HepG2 (cell line): ENCODE measurements around the gene COL26A1. TPM values are rescaled to one million over a fixed set of nuclear protein-coding genes. Genes with fewer than 3 reads are reported as not detected.

Experiments
- ATAC-seq: fragments of 200-7000 bp; cut with Tn5 transposase; 3 replicates; pipeline ENCODE4 v1.9.1; 2020; ENCODE audit warnings: mild to moderate bottlenecking, moderate library complexity
- BruUV-seq: library from RNA; stranded (reverse); fragments of 400-500 nt; replicated peaks from 2 replicates; lab custom pipeline; 2021; lab: Mats Ljungman, UMichigan
- CTCF ChIA-PET: fragments of 300-600 bp; formaldehyde crosslinking; extraction: SDS; loops from one replicate; lab custom pipeline; 2021; ENCODE audit warnings: low total read pairs, inconsistent platforms, low intra/inter-chr PET ratio; lab: Yijun Ruan, JAX
- POLR2A ChIA-PET: fragments of 350-600 bp; sonication (Branson Sonifier 250); formaldehyde crosslinking; loops from one replicate; lab custom pipeline; 2020; ENCODE audit warnings: antibody characterized with exemption, inconsistent platforms; lab: Yijun Ruan, JAX
- DNase-seq: peaks from one replicate; pipeline ENCODE4 v3.0.0-alpha.2; 2015; ENCODE audit warnings: low spot score
- FAIRE-seq: peaks from 3 replicates; lab custom pipeline; 2011; peaks lifted over from hg19 to GRCh38; lab: Jason Lieb, UNC
- H2AFZ ChIP-seq: one replicate; pipeline ENCODE4 v1.6.1; 2011; ENCODE audit warnings: low read length, inconsistent platforms
- H3K27ac ChIP-seq: fragments of 300-600 bp; 3 replicates; pipeline ENCODE4 v1.8.0; 2011; ENCODE audit warnings: mixed run types, mild to moderate bottlenecking, mixed read lengths, low read length, inconsistent platforms; ENCODE audit not compliant: insufficient read depth; ENCODE audit errors: extremely low read length
- H3K27me3 ChIP-seq, 2 experiments: fragments of 200-600 bp in 1 of 2; 2 replicates in 1 of 2; 3 replicates in 1 of 2; pipeline versions ENCODE4 v1.6.0 to v1.8.0; 2011; ENCODE audit warnings: low read length in 2 of 2, mild to moderate bottlenecking in 2 of 2, moderate library complexity in 2 of 2, inconsistent platforms in 1 of 2; ENCODE audit not compliant: insufficient read depth in 2 of 2, control insufficient read depth in 1 of 2
- H3K36me3 ChIP-seq, 2 experiments: fragments of 200-600 bp in 1 of 2; replicated peaks in 1 of 2; 2 replicates in 1 of 2; 3 replicates in 1 of 2; pipeline versions ENCODE4 v1.5.1 to v1.8.0; 2011; ENCODE audit warnings: low read length in 2 of 2, inconsistent platforms in 1 of 2; ENCODE audit not compliant: insufficient read depth in 2 of 2, control insufficient read depth in 1 of 2
- H3K4me1 ChIP-seq: 2 replicates; pipeline ENCODE4 v1.5.1; 2012; ENCODE audit warnings: low read length, inconsistent platforms; ENCODE audit not compliant: insufficient read depth
- H3K4me2 ChIP-seq: 2 replicates; pipeline ENCODE4 v1.6.0; 2011; ENCODE audit warnings: low read depth, low read length, inconsistent platforms
- H3K4me3 ChIP-seq, 3 experiments: fragments of 200-600 bp in 1 of 3; sonication (generic), shearing (Covaris generic) in 1 of 3; replicated peaks in 1 of 3; 2 replicates each; pipeline ENCODE4 v1.5.1; 2011 to 2016; ENCODE audit warnings: low read length in 3 of 3, inconsistent platforms in 2 of 3, low read depth in 2 of 3, mild to moderate bottlenecking in 2 of 3, control low read depth in 1 of 3, mixed read lengths in 1 of 3; ENCODE audit not compliant: insufficient read depth in 1 of 3
- H3K79me2 ChIP-seq: one replicate; pipeline ENCODE4 v1.6.1; 2011; ENCODE audit warnings: low read length, inconsistent platforms; ENCODE audit not compliant: insufficient read depth
- H3K9ac ChIP-seq: 2 replicates; pipeline ENCODE4 v1.6.0; 2011; ENCODE audit warnings: mild to moderate bottlenecking, low read depth, low read length, inconsistent platforms; ENCODE audit not compliant: insufficient read depth
- H3K9me3 ChIP-seq: 2 replicates; pipeline ENCODE4 v1.5.1; 2012; ENCODE audit warnings: mild to moderate bottlenecking, low read length
- H4K20me1 ChIP-seq: 2 replicates; pipeline ENCODE4 v1.6.0; 2011; ENCODE audit warnings: inconsistent platforms, mild to moderate bottlenecking, low read length, moderate library complexity; ENCODE audit not compliant: insufficient read depth
- BHLHE40 ChIP-seq: IDR thresholded peaks from 2 replicates; pipeline ENCODE4 v1.6.1; 2011; ENCODE audit warnings: low read length, improper control_type of control experiment
- IKZF4 ChIP-seq: sonication (generic); formaldehyde crosslinking; IDR thresholded peaks from 2 replicates; pipeline ENCODE4 v1.5.1; 2020; ENCODE audit warnings: borderline replicate concordance, mild to moderate bottlenecking, low read depth, missing genetic modification reagents; ENCODE audit errors: not compliant biosample characterization
- SIX4 ChIP-seq: sonication (generic); formaldehyde crosslinking; IDR thresholded peaks from 2 replicates; pipeline ENCODE4 v1.4.0; 2020; ENCODE audit warnings: missing genetic modification reagents
- ZNF138 ChIP-seq: sonication (generic); formaldehyde crosslinking; IDR thresholded peaks from 2 replicates; pipeline ENCODE4 v1.5.0; 2020; ENCODE audit warnings: mild to moderate bottlenecking, low read depth, missing genetic modification reagents
- ZNF234 ChIP-seq: sonication (generic); formaldehyde crosslinking; conservative IDR thresholded peaks from 2 replicates; pipeline ENCODE4 v1.5.1; 2020; ENCODE audit warnings: mild to moderate bottlenecking, missing genetic modification reagents
- ZNF30 ChIP-seq: sonication (generic); formaldehyde crosslinking; IDR thresholded peaks from 2 replicates; pipeline ENCODE4 v1.5.0; 2020; ENCODE audit warnings: mild to moderate bottlenecking, missing genetic modification reagents
- ZNF570 ChIP-seq: sonication (generic); formaldehyde crosslinking; IDR thresholded peaks from 2 replicates; pipeline ENCODE4 v1.4.0; 2020; ENCODE audit warnings: mild to moderate bottlenecking, missing genetic modification reagents, borderline replicate concordance
- WGBS: methylation state at CpG from one replicate; pipeline ENCODE4 v1.1.6; 2017; ENCODE audit warnings: low lambda C conversion rate; 5-methylcytosine and 5-hydroxymethylcytosine counted together
- in situ Hi-C: cut with HindIII; loops from 2 replicates; pipeline ENCODE4 v1.10.0; 2017; ENCODE audit warnings: low pct_unique_long_range_greater_than_20kb; ENCODE audit not compliant: extremely low pct_ligation_motif_present
- intact Hi-C: fragments of 100-400 bp; cut with micrococcal nuclease; formaldehyde crosslinking; loops from one replicate; pipeline ENCODE4 v1.10.0; 2022; ENCODE audit not compliant: unreplicated experiment
- polyA plus RNA-seq, 8 experiments: library from polyadenylated mRNA; depleted of rRNA in 3 of 8; stranded (reverse) in 7 of 8; unstranded in 1 of 8; fragments of >200 nt; fragmentation: Illumina TruSeq in 4 of 8; extraction: Trizol in 4 of 8; gene quantifications; 2 replicates each; pipeline versions ENCODE4 v1.2.1 to v1.2.3, GENCODE V29; 2011 to 2016; ENCODE audit warnings: low read depth in 4 of 8, missing spikeins in 1 of 8, mixed read lengths in 1 of 8; ENCODE audit not compliant: insufficient read depth in 1 of 8
- total RNA-seq, 5 experiments: library from RNA; depleted of rRNA; stranded (reverse); fragments of >200 nt; fragmentation: Illumina TruSeq; extraction: Trizol; gene quantifications; 2 replicates each; pipeline ENCODE4 v1.2.3, GENCODE V29; 2016; ENCODE audit warnings: low read depth in 1 of 5
- TF ChIP-seq, protein P1 (sequence below): sonication (generic); formaldehyde crosslinking; IDR thresholded peaks from 2 replicates; pipeline ENCODE4 v1.4.0; 2020; ENCODE audit warnings: mild to moderate bottlenecking, missing genetic modification reagents
- TF ChIP-seq, protein P2 (sequence below): IDR thresholded peaks from 2 replicates; pipeline ENCODE4 v1.6.1; 2016; ENCODE audit warnings: low read depth, missing genetic modification reagents, missing compliant biosample characterization
- TF ChIP-seq, protein P3 (sequence below): sonication (generic); formaldehyde crosslinking; IDR thresholded peaks from 2 replicates; pipeline ENCODE4 v1.4.0; 2020; ENCODE audit warnings: missing genetic modification reagents
- TF ChIP-seq, protein P4 (sequence below): sonication (generic); formaldehyde crosslinking; IDR thresholded peaks from 2 replicates; pipeline ENCODE4 v1.4.0; 2020; ENCODE audit warnings: missing genetic modification reagents, borderline replicate concordance

The COL26A1 gene
- total and polyA plus RNA-seq, 2 of the 13 experiments (the other 11 are each of a cell fraction or from before 2014, with no cell fraction given) = 7.8 to 9.2 TPM

DNA sequence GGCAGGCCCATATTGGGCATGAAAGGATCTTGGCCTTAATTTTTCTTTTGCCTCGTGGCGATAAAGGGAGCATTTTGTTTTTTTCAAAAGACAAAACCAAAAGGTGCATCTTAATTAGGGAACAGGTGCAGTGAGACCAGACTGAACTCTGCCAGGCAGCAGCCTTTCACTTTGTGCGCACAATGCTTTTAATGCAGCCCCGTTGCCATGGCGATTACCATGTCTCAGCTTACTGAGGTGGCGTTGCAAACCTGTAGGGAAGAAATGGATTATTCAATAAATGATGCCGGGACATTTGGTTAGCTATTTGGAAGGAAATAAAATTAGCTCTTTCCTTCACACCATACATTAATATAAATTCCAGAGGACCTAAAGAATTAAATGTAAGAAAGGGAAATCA lies 204.6 kb downstream of the COL26A1 start:
- no peaks in the 10 kb centered on the region for H3K9me3 ChIP-seq
- ChIA-PET POLR2A (no interaction called here), CTCF (no interaction called here)
- intact Hi-C loops = no loop called here
- H3K36me3 ChIP-seq = no peaks in the 10 kb centered on the region
- WGBS = 79% methylated on average over 7 of the region's 7 CpGs
- no TSS peak for BruUV-seq
- H3K27ac ChIP-seq = no peak overlapping the region
- no peaks in the 10 kb centered on the region for H4K20me1 ChIP-seq
- no peaks in the 10 kb centered on the region for H3K4me1 ChIP-seq
- in situ Hi-C loops = no loop called here
- H3K79me2 ChIP-seq = no peaks in the 10 kb centered on the region
- DNase-seq (no peak), ATAC-seq (no peak), FAIRE-seq (no peak)
- peaks cover 0 to 2% of the 10 kb centered on the region in 2 experiments; a peak in 1 of 5 replicates for H3K27me3 ChIP-seq
- H3K9ac ChIP-seq = no peak overlapping the region
- H3K4me2 ChIP-seq = no peak overlapping the region
- H3K4me3 ChIP-seq = no peak overlapping the region
- no peak overlapping the region for H2AFZ ChIP-seq
- TF ChIP-seq SIX4 (CRISPR knock-in tag) (no peak), BHLHE40 (no peak), ZNF30 (CRISPR knock-in tag) (no peak), IKZF4 (CRISPR knock-in tag) (no peak), ZNF234 (CRISPR knock-in tag) (no peak), ZNF138 (CRISPR knock-in tag) (no peak), ZNF570 (no peak)
- TF ChIP-seq, protein P1, sequence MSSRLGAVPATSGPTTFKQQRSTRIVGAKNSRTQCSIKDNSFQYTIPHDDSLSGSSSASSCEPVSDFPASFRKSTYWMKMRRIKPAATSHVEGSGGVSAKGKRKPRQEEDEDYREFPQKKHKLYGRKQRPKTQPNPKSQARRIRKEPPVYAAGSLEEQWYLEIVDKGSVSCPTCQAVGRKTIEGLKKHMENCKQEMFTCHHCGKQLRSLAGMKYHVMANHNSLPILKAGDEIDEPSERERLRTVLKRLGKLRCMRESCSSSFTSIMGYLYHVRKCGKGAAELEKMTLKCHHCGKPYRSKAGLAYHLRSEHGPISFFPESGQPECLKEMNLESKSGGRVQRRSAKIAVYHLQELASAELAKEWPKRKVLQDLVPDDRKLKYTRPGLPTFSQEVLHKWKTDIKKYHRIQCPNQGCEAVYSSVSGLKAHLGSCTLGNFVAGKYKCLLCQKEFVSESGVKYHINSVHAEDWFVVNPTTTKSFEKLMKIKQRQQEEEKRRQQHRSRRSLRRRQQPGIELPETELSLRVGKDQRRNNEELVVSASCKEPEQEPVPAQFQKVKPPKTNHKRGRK (CRISPR knock-in tag) = no peak
- TF ChIP-seq, protein P2, sequence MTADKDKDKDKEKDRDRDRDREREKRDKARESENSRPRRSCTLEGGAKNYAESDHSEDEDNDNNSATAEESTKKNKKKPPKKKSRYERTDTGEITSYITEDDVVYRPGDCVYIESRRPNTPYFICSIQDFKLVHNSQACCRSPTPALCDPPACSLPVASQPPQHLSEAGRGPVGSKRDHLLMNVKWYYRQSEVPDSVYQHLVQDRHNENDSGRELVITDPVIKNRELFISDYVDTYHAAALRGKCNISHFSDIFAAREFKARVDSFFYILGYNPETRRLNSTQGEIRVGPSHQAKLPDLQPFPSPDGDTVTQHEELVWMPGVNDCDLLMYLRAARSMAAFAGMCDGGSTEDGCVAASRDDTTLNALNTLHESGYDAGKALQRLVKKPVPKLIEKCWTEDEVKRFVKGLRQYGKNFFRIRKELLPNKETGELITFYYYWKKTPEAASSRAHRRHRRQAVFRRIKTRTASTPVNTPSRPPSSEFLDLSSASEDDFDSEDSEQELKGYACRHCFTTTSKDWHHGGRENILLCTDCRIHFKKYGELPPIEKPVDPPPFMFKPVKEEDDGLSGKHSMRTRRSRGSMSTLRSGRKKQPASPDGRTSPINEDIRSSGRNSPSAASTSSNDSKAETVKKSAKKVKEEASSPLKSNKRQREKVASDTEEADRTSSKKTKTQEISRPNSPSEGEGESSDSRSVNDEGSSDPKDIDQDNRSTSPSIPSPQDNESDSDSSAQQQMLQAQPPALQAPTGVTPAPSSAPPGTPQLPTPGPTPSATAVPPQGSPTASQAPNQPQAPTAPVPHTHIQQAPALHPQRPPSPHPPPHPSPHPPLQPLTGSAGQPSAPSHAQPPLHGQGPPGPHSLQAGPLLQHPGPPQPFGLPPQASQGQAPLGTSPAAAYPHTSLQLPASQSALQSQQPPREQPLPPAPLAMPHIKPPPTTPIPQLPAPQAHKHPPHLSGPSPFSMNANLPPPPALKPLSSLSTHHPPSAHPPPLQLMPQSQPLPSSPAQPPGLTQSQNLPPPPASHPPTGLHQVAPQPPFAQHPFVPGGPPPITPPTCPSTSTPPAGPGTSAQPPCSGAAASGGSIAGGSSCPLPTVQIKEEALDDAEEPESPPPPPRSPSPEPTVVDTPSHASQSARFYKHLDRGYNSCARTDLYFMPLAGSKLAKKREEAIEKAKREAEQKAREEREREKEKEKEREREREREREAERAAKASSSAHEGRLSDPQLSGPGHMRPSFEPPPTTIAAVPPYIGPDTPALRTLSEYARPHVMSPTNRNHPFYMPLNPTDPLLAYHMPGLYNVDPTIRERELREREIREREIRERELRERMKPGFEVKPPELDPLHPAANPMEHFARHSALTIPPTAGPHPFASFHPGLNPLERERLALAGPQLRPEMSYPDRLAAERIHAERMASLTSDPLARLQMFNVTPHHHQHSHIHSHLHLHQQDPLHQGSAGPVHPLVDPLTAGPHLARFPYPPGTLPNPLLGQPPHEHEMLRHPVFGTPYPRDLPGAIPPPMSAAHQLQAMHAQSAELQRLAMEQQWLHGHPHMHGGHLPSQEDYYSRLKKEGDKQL (CRISPR knock-in tag) = no peak
- TF ChIP-seq, protein P3, sequence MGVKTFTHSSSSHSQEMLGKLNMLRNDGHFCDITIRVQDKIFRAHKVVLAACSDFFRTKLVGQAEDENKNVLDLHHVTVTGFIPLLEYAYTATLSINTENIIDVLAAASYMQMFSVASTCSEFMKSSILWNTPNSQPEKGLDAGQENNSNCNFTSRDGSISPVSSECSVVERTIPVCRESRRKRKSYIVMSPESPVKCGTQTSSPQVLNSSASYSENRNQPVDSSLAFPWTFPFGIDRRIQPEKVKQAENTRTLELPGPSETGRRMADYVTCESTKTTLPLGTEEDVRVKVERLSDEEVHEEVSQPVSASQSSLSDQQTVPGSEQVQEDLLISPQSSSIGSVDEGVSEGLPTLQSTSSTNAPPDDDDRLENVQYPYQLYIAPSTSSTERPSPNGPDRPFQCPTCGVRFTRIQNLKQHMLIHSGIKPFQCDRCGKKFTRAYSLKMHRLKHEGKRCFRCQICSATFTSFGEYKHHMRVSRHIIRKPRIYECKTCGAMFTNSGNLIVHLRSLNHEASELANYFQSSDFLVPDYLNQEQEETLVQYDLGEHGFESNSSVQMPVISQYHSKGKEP (CRISPR knock-in tag) = no peak
- TF ChIP-seq, protein P4, sequence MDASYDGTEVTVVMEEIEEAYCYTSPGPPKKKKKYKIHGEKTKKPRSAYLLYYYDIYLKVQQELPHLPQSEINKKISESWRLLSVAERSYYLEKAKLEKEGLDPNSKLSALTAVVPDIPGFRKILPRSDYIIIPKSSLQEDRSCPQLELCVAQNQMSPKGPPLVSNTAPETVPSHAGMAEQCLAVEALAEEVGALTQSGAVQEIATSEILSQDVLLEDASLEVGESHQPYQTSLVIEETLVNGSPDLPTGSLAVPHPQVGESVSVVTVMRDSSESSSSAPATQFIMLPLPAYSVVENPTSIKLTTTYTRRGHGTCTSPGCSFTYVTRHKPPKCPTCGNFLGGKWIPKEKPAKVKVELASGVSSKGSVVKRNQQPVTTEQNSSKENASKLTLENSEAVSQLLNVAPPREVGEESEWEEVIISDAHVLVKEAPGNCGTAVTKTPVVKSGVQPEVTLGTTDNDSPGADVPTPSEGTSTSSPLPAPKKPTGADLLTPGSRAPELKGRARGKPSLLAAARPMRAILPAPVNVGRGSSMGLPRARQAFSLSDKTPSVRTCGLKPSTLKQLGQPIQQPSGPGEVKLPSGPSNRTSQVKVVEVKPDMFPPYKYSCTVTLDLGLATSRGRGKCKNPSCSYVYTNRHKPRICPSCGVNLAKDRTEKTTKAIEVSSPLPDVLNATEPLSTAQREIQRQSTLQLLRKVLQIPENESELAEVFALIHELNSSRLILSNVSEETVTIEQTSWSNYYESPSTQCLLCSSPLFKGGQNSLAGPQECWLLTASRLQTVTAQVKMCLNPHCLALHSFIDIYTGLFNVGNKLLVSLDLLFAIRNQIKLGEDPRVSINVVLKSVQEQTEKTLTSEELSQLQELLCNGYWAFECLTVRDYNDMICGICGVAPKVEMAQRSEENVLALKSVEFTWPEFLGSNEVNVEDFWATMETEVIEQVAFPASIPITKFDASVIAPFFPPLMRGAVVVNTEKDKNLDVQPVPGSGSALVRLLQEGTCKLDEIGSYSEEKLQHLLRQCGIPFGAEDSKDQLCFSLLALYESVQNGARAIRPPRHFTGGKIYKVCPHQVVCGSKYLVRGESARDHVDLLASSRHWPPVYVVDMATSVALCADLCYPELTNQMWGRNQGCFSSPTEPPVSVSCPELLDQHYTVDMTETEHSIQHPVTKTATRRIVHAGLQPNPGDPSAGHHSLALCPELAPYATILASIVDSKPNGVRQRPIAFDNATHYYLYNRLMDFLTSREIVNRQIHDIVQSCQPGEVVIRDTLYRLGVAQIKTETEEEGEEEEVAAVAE = no peak
